ENCODE measurements around the gene SAFB2.

The SAFB2 gene

DNA sequence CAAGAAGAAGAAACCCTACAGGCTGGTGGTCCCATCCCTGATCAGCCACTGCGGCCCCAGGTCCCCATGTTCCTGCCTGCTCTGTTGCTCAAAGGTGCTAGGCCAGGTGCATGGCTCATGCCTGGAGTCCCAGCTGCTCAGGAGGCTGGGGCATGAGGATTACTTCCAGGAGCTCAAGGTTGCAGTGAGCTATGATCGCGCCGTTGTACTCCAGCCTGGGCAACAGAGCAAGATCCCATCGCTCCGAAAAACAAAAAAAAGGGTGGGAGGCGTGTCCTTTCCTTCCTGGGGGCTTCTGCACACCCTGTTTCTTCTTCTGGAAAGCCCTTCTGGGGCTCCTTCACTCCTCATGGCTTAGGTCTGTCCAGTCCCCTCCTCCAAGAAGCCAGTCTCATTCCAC lies 42.9 kb downstream of the SAFB2 start:
- no peak for DNase-seq (ENCODE audit: low read depth)

DNA sequence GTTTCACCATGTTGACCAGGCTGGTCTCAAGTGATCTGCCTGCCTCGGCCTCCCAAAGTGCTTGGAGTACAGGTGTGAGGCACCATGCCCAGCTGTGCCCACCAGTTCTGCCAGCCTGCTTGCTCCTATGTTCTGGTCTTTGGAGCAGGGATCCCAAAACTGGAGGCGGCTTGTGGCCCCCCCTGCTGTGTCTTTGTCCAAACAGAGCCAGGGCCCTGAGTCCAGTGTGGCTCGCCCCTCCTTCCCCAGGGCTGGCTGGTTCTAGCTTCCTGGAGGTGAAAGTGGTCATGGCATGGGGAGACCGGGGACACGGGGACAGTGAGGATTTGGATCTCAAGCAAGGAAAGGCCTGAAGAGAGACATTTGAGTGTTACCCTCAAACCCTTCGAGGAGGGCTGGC lies 43.3 kb downstream of the SAFB2 start:
- no peak for DNase-seq (ENCODE audit: low read depth)

DNA sequence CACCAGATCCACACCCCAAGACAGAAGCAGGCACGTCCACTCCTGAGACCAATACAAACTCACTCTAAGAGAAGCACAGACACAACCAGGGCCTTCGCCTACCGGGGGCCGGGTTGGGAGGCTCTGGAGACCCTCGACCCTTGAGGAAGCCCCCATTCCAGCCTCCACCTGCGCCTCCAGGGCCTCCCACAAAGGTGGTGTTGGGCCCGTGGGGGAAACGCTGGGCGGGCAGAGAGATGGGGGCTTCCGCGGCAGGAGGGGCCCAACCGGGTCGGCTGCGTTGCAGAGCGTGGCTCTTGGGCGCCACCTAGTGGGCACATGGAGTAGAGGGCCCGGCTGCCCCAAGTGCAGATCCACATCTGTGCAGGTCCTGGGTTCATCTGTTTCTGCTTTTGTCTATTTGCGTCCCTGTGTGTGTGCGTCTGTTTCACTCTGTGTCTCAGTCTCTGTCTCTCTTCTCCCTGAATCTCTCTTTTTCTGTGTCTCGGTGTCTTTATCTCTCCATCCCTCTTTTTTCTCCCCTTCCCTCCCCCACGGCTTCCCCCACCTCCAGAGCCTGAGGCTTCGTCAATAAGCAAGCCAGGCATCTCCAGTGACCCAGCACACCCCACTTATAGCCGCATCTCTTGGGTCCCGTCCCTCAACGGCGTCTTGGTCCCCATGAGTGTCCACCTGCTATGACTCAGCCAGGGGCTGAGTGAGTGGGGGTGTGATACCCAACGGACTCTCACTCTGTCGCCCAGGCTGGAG lies 44.3 kb downstream of the SAFB2 start:
- no peak for DNase-seq (ENCODE audit: low read depth)

DNA sequence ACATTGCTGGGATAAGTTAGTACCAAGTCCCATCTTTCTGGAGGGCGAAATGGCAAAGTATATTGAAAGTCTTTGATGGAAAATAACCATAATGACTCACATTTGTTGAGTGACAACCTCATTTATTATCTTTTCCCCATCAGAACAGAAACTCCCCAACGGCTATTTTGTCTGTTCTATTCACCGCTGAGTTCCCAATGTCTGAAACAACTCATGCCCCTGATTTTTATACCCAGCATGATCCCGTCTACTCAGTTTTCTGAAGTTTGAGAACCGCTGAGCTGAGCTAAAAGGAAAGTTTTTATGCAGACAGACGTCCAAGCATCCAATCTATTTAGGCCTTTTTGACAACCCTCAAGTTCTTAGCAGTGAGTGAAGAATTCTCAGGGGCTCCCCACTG lies 47.0 kb downstream of the SAFB2 start:
- DNase-seq (ENCODE audit: low read depth), result no peak

DNA sequence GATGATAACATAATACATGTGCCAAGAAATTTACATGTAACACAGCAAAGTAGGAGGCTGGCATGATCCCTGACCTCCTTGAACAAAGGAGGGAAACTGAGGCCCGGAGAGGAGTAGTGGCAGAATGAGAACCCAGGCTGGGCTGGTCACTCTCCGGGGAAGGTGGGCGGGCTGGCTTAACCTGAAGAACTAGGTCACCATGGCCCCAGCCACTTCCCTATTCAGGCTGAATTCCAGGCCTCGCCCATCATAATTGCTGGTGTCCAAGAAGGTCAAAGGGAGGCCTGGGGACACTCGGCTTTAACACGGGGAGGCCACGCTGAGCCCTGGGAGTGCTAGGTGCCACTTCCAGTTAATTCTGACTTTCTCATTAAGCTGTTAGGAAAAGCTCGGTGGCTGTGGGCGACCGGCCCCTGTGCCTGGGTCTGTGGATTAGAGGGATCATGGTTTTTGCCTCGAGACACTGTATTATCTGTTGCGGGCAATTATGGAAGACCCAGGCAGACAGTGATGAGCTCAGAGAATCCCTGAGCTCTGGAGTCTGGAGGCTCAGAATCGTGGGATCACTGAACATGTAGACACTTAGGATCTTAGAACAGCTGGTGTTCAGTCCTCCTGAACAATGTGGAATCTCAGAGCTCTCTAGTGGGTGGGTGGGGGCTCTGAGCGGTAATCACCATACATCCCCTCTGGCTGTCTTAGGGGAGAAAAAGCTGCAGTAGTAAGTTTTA lies 49.9 kb downstream of the SAFB2 start:
- DNase-seq (ENCODE audit: low read depth), result no peak

DNA sequence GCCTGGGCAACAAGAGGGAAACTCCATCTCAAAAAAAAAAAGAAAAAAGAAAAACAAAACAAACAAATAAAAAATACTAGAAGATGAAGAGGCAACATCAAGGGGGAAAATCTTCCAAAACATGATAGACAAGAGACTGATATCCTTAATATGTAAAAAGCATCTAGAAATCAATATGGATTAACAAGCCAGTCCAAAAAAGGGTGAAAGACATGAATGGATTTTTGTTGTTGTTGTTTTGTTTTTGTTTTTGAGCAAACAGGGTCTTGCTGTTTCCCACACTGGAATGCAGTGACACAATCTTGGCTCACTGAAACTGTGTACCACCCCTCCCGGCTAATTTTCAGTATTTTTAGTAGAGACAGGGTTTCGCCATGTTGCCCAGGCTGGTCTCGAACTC lies 50.8 kb downstream of the SAFB2 start:
- no peak for DNase-seq (ENCODE audit: low read depth)

DNA sequence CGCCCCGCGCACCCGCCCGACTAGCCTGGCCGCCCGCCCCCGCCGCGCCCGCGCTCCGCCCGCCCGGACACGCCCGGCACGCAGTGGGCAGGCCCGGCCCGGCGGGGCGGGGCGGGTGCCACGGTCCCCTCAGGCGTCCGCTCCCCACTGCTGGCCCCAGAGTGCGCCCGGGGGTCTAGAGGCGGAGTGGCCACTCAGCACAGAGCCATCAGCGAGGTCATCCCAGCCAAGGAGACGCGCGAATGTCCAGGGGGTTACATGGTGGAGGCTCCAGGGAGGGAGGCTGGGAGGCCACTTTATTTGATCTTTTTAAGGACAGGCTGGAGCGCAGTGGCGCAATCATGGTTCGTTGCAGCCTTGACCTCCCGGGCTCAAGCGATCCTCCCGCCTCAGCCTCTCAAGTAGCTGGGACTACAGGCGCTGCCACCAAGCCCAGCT lies 54.6 kb downstream of the SAFB2 start:
- no peak for DNase-seq (ENCODE audit: low read depth)

DNA sequence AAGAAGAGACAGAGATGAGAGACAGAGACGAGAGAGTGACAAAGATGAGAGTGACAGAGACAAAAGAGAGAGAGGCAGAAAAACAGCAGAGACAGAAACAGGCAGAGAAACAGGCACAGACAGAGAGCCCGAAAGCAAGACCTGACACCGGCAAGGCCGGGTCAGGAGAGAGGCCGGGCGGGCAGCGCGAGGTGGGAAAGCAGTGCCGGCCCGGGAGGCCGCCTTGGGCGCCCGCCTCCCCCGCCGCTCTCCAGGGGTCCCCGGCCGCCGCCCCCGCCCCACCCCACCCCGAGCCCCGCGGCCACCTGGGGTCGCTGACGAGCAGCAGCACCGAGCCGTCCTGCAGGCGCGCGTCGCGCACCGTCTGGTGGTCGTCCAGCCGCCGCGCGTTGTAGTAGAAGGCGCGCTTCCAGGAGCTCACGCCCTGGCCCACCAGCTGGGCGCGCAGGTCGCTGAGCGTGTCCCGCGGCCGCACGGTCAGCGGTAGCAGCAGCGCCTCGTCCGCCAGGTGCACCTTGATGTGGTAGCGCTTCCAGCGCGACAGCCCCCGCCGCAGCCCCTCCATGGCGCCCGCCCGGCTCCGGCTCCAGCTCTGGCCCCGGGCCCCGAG lies 55.1 kb downstream of the SAFB2 start, which contains the start of gene TINCR:
TSS of gene TINCR (minus strand) at position 594 of the 610 bp plus-strand sequence.
- no peak for DNase-seq (ENCODE audit: low read depth)

DNA sequence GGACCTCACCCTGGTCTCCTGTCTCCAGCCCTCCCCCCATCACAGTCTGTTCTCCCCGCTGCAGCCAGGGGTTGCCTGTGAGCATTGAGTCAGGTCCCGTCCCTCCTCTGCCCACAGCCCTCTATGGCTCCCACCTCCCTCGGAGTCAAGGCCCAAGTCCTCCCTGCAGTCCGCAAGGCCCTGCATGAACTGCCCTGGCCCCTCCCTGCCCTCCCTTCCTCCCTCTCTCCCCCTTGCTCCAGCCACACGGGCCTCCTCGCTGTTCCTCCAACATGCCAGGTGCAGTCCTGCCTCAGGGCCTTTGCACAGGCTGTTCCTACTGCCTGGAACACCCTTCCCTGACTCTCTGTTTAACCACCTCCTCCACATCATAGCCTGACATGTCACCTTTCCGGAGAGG lies 57.6 kb downstream of the SAFB2 start:
- DNase-seq (ENCODE audit: low read depth), result no peak

DNA sequence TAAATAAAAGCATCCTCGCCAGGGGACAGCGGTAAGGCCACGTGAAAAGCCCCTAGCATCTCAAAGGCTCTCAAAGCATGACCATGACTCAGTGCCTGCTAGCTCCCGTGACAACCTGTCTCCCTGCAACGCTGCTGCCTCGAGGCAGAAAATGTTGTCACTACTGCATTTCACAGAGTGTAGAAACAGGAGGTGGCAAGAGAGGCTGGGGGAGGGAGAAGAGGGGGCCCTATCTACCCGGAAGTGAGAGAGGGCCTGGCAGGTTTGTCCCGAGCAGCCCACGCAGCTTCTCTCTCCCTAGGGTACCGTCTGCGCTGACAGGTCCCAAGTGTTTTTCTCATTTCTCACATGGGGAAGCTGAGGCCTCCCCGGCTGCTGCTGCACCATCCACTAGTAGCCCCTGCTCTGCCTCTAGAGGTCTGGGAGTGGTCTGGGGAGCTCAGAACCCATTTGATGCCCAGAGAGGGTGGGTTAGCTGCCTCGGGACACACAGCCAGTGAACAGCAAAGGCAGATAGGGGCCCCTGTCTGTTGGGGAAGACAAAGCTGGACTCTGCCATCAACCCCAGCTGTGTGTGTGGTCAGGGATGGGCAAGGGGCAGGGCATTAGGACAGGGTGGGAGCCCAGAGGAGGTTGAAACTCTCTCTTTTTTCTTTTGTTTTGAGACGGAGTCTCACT lies 58.5 kb downstream of the SAFB2 start:
- DNase-seq (ENCODE audit: low read depth), result no peak

DNA sequence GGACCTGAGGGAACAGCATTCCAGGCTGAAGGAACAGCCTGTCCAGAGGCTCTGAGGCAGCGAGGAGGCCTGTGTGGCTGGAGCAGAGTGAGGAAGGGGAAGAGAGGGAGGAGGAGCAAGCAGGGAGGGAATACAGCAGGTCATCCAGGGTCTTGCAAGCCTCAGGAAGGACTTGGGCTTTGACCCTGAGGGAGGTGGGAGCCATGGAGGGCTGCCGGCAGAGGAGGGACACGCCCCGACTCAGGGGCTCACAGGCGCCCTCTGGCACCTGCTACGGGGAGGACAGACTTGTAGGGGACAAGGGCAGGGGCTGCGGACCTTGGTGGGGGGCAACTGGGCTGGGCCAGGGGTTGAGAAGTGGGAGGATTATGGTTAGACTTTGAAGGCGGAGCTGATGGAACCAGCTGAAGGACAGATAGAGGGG lies 59.6 kb downstream of the SAFB2 start:
- no peak for DNase-seq (ENCODE audit: low read depth)

DNA sequence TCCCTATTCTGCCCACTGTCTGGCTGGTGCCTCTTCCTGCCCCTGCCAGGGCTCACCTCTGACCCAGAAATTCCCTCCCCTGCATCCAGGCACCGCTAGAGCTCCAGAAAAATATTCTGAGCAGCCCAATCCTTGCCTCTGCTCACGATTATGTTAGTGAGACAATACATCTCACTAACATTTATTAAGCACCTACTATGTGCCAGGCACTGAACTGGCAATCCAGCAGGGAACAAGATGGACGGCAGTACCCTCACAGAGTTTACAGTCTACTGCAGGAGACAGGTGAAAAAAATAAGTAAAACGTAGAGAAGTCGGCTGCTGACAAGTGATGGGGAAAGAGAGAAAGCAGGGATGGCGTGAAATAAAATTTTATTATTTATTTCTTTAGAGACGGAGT lies 60.3 kb downstream of the SAFB2 start:
- no peak for DNase-seq (ENCODE audit: low read depth)

DNA sequence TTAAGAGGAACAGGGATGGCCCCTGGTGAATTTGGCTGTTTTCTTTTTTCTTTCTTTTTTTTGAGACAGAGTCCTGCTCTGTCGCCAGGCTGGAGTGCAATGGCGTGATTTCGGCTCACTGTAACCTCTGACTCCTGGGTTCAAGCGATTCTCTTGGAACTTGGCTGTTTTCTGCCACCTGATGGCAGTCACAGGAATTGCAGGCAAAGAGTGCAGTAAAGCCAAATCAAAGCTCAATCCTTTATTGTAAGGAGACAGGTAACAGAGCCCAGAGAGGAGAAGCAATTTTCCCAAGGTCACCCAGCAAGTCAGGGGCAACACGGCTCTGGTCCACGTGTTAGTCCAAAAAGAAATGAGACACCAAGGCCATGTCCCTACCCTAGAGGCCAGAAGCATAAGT lies 61.0 kb downstream of the SAFB2 start:
- no peak for DNase-seq (ENCODE audit: low read depth)

DNA sequence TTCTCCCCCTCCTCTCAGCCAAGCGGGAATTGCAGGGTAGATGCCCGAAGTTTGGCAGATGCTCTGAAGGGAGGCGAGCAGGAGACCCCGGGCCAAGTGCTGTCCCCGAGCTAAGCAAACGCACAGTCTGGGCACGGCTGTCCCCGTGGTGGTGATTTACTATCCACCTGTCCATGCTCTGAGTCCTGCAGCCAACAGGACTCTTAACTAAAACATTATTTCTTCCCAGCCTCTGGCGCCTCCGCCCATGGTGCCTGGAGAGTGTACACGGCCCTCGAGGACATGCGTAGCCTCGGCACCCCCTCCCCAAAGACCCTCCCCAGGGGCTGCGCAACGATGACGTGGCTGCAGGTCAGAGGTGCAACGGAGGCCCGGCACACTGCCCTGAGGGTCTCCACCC lies 62.4 kb downstream of the SAFB2 start:
- DNase-seq (ENCODE audit: low read depth), result no peak

DNA sequence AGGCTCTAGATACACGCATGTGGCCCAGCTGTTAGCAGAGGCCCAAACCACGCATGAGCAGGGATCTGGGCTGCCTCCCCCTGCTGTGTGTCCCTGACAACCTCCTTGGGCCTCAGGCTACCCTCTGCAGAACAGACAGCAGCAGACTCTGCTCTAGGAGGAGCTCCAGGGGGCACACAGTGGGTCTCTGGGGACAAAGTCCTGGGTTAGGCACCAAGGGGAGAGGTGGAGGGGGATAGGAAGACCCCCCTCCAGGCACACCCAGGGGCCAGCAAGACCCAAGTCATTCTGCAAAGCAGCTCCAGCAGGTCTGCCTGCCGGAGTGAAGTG lies 62.8 kb downstream of the SAFB2 start:
- no peak for DNase-seq (ENCODE audit: low read depth)

DNA sequence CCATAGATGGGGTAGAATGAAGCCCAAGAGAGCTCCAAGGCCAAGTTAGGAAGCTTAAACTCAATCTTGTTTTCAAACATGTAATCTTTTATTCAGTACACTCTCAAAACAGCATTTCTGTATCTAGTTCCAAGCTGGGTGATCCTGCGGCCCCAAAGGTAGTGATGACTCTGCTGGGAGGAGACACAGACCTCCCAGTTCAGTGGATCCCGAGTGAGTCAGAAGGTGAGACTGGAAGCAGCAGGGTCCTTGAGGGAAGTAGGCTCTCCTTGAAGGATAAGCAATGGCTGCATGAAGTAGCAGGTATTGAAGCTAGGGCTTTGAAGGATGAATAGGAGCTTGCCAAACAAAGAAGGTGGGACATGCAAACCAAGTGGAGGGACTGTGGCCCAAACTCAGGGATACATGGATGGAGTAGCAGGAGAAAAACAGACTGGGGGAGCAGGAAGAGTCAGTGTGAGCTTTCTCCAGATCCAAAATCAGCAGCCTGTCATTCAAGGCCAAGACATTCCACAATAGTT lies 64.4 kb downstream of the SAFB2 start:
- DNase-seq (ENCODE audit: low read depth), result no peak

DNA sequence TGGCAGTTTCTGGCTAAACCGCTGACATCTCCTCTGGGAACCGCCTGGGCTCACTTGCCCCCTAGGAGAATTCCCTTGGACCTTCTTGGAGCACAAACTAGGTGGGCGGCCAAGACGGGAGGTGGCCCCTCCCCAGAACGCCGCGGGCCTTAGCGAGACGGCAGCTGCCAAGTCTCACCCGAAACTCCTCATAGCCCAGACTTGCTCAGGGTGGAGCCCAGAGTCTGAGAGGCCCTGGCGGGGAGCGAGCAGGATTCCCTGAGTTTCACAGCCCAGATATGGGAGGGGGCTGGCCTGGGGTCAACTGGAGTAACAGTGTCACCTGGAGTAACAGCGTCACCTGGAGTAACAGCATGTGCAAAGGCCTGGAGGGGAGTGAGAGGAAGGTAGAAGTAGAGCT lies 64.9 kb downstream of the SAFB2 start:
- DNase-seq (ENCODE audit: low read depth), result no peak

DNA sequence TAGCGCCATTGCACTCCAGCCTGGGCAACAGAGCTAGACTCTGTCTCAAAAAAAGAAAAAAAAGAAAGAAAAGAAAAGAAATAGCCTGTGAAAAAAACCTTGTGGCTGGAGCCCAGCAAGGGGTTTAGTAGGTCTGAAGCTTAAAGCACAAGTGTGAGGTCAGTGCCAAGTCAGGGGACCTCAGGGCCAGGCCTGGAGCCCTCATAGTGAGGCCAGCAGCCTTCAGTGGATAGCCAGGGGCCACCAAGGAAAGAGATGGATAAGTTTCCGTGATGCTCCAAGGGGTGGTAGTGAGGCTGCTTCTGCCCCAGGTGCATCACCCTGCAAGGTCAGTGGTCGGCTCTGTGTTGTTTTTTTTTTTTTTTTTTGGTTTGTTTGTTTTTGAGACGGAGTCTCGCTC lies 67.7 kb downstream of the SAFB2 start:
- DNase-seq (ENCODE audit: low read depth), result no peak

DNA sequence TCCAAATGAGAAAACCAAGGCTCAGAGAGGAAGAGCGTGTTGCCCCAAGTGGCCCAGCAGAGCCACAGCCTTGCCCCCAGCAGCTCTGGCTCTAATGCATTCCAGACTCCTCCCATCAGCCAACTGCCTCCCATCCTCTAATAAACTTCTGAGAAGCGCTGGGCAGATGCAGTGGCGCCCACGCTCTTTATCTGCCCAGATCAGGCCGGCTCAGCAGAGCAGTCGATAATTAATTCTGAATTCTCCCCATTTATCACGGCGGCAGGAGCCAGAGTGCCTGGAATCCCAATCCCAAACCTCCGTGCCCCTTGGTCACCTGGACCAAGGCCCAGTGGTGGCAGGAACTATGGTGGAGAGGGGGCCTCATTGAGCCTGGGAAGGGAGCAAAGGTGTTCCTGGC lies 68.7 kb downstream of the SAFB2 start:
- no peak for DNase-seq (ENCODE audit: low read depth)

DNA sequence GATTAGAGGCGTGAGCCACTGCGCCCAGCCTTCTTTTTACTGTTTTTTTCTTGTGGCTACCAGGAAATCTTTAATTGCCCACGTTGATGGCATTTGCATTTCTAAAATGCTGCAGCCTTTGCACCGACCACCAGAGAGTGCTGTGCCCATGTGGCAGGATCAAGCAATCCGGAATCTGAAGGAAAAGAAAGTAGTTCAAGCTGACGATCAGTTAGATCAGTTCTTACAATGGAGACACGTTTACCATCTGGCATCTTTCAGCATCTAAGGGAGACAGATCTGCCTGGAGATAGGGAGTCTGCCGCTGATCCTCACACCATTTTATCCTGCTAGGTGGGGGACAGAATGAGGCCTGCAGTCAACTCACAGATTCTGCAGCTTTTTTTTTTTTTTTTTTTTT lies 74.7 kb downstream of the SAFB2 start:
- DNase-seq (ENCODE audit: low read depth), result no peak

DNA sequence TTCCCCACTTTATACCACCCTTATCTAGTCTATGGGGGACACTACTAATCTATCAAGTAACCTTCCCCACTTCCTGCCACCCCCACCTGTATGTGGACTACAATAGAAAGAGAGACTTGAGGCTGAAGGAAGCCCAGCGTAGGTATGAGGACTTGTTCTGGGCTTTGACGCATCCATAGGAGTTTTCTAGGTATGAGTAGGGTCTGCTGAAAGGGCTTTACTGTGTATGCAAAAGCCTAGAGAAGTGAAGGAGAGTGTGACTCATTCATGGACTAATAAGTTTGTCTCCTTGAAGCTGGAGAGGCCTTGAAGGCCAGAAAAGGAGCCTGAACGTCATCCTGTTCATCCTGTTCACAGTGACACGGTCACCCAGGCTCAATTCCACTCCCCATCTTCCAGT lies 76.6 kb downstream of the SAFB2 start:
- no peak for DNase-seq (ENCODE audit: low read depth)

DNA sequence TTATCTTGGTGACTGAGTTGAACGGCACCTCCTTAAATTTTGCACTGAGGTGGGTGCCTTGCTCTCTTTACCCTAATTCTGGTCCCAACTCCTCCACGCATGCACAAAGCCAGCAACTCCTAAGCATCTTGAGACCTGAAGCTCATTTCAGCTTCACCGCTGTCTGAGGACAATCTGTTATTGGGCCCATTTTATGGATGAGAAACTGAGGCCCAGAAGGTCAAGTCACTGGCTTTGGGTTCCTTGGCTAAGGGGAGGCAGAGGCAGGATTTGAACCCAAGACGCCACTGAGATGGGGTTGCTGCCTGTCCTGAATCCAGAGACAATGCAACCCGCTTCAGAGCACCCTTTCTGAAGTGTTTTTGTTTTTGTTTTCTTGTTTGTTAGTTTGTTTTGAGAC lies 77.5 kb downstream of the SAFB2 start:
- DNase-seq (ENCODE audit: low read depth), result no peak

DNA sequence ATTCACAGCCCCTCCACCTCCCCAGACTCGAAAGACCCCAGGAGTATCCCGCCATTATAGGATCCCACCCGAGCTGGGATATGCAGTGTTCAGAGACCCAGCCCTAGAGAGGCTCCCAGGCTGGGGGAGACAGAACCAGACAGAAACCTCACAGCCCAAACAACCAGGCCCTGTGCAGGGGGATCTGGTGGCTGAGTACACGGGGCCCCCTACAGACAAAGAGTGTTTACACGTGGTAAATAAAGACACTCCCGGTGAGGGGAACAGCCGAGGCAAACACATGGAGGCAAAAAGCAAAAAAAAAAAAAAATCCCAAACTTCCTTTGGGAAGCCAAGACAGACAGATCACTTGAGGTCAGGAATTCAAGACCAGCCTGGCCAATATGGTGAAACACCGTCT lies 79.9 kb downstream of the SAFB2 start:
- DNase-seq (ENCODE audit: low read depth), result no peak

All from GM04503 (cell line).